RKO (cell line): ENCODE results near the gene SLC12A4.
"Not testable (repeated sequence)": the region's sequence is repeated elsewhere in the genome, so short reads cannot be mapped to it uniquely, and the experiment has no call there.

Experiments used
- DNase-seq: peaks from one replicate; pipeline ENCODE4 v3.0.0-alpha.2; 2016; ENCODE audit warnings: low spot score

Gene SLC12A4

GRCh38 chr16:67987460-67988160 lies 19.2 kb upstream of the SLC12A4 start:
- no peak for DNase-seq

- no peak for DNase-seq
Measured at GRCh38 chr16:67986949-67987348, 18.5 kb upstream of the SLC12A4 start.

DNA sequence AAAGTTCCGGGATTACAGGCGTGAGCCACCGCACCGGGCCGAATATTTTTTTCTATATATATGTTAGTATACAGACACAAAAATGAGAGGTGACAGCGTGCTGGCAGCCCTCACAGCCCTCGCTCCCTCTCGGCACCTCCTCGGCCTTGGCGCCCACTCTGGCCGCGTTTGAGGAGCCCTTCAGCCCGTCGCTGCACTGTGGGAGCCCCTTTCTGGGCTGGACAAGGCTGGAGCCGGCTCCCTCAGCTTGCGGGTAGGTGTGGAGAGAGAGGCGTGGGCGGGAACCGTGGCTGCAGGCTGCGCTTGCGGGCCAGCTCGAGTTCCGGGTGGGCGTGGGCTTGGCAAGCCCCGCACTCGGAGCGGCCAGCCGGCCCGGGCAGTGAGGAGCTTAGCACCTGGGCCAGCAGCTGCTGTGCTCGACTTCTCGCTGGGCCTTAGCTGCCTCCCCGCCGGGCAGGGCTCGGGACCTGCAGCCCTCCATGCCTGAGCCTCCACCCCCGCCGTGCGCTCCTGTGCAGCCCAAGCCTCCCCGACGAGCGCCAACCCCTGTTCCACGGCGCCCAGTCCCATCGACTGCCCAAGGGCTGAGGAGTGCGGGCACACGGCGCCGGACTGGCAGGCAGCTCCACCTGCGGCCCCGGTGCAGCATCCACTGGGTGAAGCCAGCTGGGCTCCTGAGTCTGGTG lies 13.7 kb upstream of the SLC12A4 start:
- DNase-seq, result no peak

- no peak for DNase-seq
Measured at GRCh38 chr16:67979955-67980678, 11.7 kb upstream of the SLC12A4 start, which contains the start of gene DPEP3. Gene DPEP3 (minus strand): TSS chr16:67980499. CDS start chr16:67980380, 119 bp downstream.

DNA sequence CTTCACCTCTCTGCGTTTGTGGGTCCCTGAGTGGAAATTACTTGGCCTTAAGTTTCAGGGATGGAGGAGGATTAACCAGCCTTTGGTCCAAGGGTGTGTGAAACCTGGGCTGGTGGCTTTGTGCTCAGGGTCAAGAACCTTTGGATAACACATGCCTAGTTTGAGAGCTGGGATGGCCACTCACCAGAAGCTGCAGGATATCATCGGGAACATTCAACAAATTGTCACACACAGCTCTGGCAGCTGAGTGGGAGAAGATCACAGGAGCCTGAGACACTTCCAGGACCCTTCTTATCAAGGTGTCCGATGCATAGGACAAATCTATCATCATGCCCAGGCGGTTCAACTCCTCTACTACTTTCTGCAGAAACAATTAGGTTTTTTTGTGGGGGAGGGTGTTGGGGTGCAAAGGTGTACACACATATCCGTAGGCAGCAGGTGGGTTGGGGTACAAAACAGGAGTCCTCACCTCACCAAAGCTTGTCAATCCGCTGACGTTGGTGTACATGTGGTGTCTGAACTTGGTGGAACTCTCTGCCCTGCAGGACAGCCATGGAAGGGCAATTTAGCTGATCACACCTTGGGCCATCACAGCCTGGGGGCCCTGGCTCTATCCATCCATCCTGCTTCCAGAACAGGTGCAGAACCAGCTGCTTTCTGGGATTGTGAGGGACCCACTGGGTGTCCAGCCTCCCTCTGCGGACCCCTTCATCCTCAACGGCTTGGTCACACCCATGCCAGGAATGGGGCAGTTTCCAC lies 9.2 kb upstream of the SLC12A4 start:
- DNase-seq, result no peak

GRCh38 chr16:67977005-67977404 lies 8.6 kb upstream of the SLC12A4 start:
- DNase-seq, result no peak

DNA sequence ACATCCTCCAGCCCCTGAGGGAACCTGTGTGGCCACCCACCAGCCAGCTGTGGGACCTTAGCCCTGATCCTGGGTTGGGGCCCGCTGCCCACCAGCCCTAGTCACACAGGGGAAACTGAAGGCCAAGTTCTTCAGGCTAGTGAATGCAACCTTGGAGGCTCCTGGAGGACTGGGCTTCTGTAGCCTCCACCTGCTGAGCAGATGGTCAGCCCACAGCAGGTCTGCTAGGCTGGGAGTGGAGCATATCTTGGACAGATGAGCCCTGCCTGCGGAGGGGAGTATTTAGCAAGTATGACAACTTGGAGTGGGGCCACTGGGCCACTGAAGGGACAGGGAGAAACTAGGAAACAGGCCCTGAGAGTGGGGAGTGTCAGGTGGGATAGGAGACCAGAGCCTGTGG lies 7.8 kb upstream of the SLC12A4 start:
- no peak for DNase-seq

DNA sequence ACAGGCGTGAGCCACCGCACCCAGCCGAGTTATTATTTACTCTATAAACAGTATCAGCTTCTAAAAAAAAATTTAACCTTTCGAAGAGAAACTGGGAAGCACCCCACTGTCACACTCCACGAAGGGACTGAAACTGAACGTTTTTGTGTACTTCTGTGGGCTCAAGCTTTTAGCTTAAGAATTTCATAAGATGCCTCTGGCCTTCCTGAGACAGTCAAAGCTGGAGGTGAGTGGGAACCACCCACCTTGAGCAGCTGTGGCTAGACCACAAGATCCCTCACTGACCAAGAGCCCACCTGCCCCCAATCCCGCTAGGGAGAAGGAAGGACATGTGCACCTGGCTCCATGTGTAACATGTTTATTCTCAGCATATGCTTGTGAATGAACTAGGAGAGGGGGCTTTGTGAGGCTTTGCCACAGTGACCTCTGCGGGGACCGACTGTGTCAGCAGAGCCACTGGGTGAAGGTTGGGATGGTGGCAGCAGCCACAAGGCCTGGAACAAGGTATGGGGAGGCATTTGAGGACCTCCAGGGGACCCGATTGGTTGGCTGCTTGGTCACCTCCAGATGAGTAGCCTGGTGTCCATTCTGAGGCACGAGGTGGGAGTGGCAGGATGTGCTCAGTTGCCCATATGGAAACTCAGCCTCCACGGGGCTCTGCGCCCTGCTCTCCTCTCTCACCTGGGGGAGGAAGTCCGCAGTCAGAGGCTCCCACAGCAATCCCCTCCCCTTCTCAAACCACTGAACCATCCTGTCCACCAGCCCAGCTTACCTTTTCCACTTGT lies 7.1 kb upstream of the SLC12A4 start:
- DNase-seq, result no peak

GRCh38 chr16:67972285-67972684 lies 3.8 kb upstream of the SLC12A4 start:
- DNase-seq, result not testable (repeated sequence)

DNA sequence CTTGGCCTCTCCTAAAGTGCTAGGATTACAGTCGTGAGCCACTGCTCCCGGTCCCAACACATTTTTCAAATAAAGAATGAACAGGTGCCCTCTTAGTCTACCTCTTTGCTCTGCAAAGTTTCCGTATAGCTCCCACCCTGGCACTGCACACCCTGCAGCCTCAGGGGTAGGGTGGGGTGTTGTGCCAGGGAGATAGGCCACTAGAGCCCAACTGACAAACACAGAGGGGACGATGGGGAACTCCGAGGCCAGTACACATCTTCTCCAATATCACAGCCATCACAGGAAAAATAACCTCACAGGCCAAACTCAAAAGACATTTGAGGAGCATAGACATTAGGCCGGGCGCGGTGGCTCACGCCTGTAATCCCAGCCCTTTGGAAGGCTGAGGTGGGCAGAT lies 2.7 kb upstream of the SLC12A4 start:
- DNase-seq, result no peak

DNA sequence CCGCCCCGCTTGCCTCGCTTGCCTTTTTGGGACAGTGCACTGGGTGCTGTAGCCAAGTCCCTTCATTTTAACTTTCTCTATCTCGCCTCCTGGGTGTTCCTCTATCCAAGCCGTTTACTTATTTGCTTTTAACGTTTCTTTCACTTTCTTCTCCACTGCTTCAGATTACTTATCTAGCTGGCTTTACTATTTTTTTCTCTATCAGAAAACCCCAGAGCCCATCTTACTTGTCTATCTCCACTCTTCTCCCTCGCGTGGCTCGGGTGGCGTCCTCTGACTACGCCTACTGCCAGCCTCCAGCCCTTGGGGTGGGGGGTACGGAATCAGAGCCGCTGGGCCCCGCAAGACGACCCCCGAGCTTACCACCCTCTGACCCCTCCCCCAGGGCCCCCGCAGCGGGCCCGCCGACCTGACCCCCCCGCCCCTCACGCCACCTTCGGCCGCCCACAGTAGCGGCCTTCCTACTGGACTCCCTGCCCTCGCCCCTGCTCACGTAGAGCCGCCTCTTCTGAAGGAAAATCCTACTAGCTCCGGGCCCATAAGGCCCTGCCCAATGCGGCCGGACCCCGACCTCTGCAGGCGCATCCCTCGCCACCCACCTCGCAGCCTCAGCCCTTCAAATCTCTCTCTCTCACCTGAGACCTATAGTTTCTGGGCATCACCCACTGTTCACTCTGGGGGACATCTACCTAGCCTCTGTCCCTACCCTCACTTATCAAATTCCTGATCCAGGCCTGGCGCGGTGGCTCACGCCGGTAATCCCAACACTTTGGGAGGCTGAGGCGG lies 1.0 kb upstream of the SLC12A4 start:
- no peak for DNase-seq

DNA sequence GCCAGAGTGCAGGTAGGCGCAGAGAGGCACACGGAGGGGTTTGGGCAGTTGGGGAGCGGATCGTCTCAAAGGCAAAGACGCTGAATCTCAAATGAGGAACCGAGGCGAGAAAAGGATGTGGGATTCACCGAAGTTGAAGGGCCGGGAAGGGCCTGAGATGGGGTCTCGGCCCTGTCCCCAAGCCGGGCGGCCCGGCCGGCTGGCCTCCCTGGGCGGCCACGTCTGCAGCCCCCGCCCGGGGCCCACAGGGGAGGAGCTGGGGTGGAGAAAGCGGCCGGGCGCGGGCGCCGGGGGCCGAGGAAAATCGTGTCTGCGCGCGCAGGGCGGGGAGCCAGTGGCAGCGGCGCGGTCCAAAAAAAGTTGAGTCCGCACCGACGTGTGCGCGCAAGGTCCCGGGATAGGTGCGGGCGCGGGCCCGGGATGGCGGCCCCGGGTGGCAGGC lies 458 bp downstream of the SLC12A4 start:
- DNase-seq, result no peak

DNA sequence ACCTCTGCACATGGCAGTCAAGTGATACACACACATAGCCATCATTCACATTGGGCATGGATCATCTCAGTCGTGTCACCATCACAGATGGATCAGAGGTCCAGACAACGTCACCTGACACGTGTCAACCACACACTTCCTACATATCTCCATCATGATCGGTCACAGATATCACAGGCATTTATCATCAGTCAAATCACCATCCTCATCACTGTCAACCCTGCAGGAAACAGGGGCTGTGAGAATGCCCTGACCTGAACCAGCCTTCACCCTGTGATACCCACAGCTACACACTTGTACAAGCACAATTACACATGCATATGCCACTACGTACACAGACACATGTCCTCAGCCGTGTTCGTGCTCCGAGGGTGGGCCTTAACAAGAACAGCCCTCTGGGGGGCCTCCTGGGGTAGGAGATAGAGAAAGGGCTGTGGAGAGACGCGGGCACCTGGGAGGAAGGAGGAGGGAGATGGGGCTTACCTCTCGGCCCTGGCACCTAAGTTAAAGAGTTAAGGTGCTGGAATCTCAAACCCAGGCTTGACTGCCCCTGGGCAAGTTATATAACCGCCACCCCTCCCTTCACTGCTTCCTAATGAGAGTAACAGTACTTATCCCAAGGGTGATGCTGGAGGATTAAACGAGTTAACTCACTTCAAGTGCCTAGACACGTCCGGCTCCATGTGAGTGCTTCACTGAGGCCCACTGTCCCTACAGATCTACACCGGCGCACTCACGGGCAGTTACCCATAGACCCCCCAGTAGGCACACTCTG lies 1.1 kb downstream of the SLC12A4 start:
- DNase-seq, result peak; percentile 86

GRCh38 chr16:67966549-67967182 lies 1.8 kb downstream of the SLC12A4 start:
- peak; percentile 25 for DNase-seq

GRCh38 chr16:67965668-67966548 lies 2.5 kb downstream of the SLC12A4 start:
- no peak for DNase-seq

- no peak for DNase-seq
Measured at GRCh38 chr16:67964477-67965131, 3.8 kb downstream of the SLC12A4 start.

GRCh38 chr16:67963662-67964321 lies 4.6 kb downstream of the SLC12A4 start:
- DNase-seq, result no peak
